GM21528 (cell line): ENCODE data around the gene AGER.
"Not testable (repeated sequence)": the region's sequence is repeated elsewhere in the genome, so short reads cannot be mapped to it uniquely, and the experiment has no call there.

Experiments
- ATAC-seq: cut with Tn5 transposase; IDR thresholded peaks from one replicate; pipeline ENCODE4 v1.9.1; 2021; ENCODE audit warnings: mild to moderate bottlenecking, moderate library complexity; ENCODE audit not compliant: unreplicated experiment, low FRiP score

Gene AGER

GRCh38 chr6:32184084-32184640 is at the start of gene AGER:
Gene AGER (minus strand): TSS chr6:32184253. CDS start chr6:32184222, 31 bp downstream.
- no peak for ATAC-seq

GRCh38 chr6:32226434-32226833 is 42.4 kb upstream of the AGER start:
- ATAC-seq = no peak

- no peak for ATAC-seq
These were observed 40.6 kb upstream of the AGER start for GRCh38 chr6:32224696-32225095.

GRCh38 chr6:32223258-32224235 is 39.5 kb upstream of the AGER start, which contains the start of gene NOTCH4:
Gene NOTCH4 (minus strand): TSS chr6:32224067. CDS start chr6:32223928, 139 bp downstream.
- no peak for ATAC-seq

GRCh38 chr6:32222333-32223230 is 38.5 kb upstream of the AGER start:
- no peak for ATAC-seq

- no peak for ATAC-seq
These were observed 36.0 kb upstream of the AGER start for GRCh38 chr6:32220021-32220420.

- ATAC-seq = no peak
These were observed 34.1 kb upstream of the AGER start for GRCh38 chr6:32218167-32218566.

GRCh38 chr6:32216998-32217397 is 32.9 kb upstream of the AGER start:
- no peak for ATAC-seq

- ATAC-seq = no peak
These were observed 32.2 kb upstream of the AGER start for GRCh38 chr6:32216285-32216684.

- no peak for ATAC-seq
These were observed 31.6 kb upstream of the AGER start for GRCh38 chr6:32215617-32216016.

- no peak for ATAC-seq
These were observed 30.1 kb upstream of the AGER start for GRCh38 chr6:32214126-32214525.

- ATAC-seq = no peak
These were observed 29.6 kb upstream of the AGER start for GRCh38 chr6:32213649-32214048.

- ATAC-seq = no peak
These were observed 28.2 kb upstream of the AGER start for GRCh38 chr6:32212076-32212760.

GRCh38 chr6:32211432-32211831 is 27.4 kb upstream of the AGER start:
- ATAC-seq = not testable (repeated sequence)

- no peak for ATAC-seq
These were observed 26.1 kb upstream of the AGER start for GRCh38 chr6:32210191-32210601.

GRCh38 chr6:32208996-32209395 is 24.9 kb upstream of the AGER start:
- ATAC-seq = no peak

GRCh38 chr6:32204268-32204715 is 20.2 kb upstream of the AGER start:
- no peak for ATAC-seq

- ATAC-seq = no peak
These were observed 19.6 kb upstream of the AGER start for GRCh38 chr6:32203426-32204267.

- ATAC-seq = no peak
These were observed 18.1 kb upstream of the AGER start for GRCh38 chr6:32202186-32202585.
